Vagina (tissue), 2 donors: ENCODE data around the gene MSL1. TPM values are rescaled to one million over a fixed set of nuclear protein-coding genes. Genes with fewer than 3 reads are reported as not detected.

ENCODE experiments used
- DNase-seq, 2 donors: peaks; one replicate each; pipeline ENCODE4 v3.0.0-alpha.2; 2017; ENCODE audit errors: extremely low spot score in 2 of 2
- H3K27ac ChIP-seq: fragments of 200-600 bp; sonication (generic); one replicate; pipeline ENCODE4 v1.5.1; 2019
- H3K27me3 ChIP-seq: fragments of 200-600 bp; sonication (generic); one replicate; pipeline ENCODE4 v1.5.1; 2019
- H3K36me3 ChIP-seq, 2 donors: fragments of 200-600 bp; sonication (generic); one replicate each; pipeline ENCODE4 v1.5.1; 2017 to 2019
- H3K4me1 ChIP-seq: fragments of 200-600 bp; sonication (generic); one replicate; pipeline ENCODE4 v1.5.1; 2019
- H3K4me3 ChIP-seq, 2 donors: fragments of 200-600 bp; sonication (generic); 1 replicate in 1 of 2; 2 replicates in 1 of 2; pipeline ENCODE4 v1.5.1; 2016 to 2019
- H3K9me3 ChIP-seq: fragments of 200-600 bp; sonication (generic); one replicate; pipeline ENCODE4 v1.5.1; 2019
- CTCF ChIP-seq, 3 experiments: fragments of 450-650 bp in 2 of 3; fragments of 200-600 bp in 1 of 3; sonication (generic) in 1 of 3; IDR thresholded peaks; one replicate each; pipeline ENCODE4 v1.5.1; 2017 to 2019; ENCODE audit warnings: antibody characterized with exemption in 3 of 3, mild to moderate bottlenecking in 2 of 3, moderate library complexity in 2 of 3
- POLR2A ChIP-seq, 2 donors: fragments of 450-650 bp; IDR thresholded peaks; one replicate each; pipeline ENCODE4 v1.6.1; 2017; ENCODE audit warnings: antibody characterized with exemption in 2 of 2, mild to moderate bottlenecking in 2 of 2, moderate library complexity in 2 of 2
- POLR2AphosphoS5 ChIP-seq, 2 donors: sonication (generic); formaldehyde crosslinking; IDR thresholded peaks; one replicate each; pipeline ENCODE4 v1.9.0; 2017; ENCODE audit warnings: antibody characterized with exemption in 2 of 2, mild to moderate bottlenecking in 2 of 2, low read depth in 1 of 2; ENCODE audit not compliant: insufficient read depth in 1 of 2
- intact Hi-C: fragments of 100-400 bp; cut with DNase I; formaldehyde crosslinking; loops from one replicate; pipeline ENCODE4 v1.15.1; 2023
- total RNA-seq: library from RNA; depleted of rRNA; stranded (reverse); fragments of >200 nt; gene quantifications from one replicate; pipeline ENCODE4 v1.2.3, GENCODE V29; 2016

Gene MSL1
- total RNA-seq, 1 donor from 2014 or later, result 62.4 TPM

GRCh38 chr17:40103071-40103661, 18.6 kb upstream of the MSL1 start:
- H3K27me3 ChIP-seq, result no peaks in the 10 kb centered on the region
- DNase-seq, result no peak
- H3K9me3 ChIP-seq, result no peaks in the 10 kb centered on the region
- H3K4me1 ChIP-seq, result peaks cover 79% of the 10 kb centered on the region
- intact Hi-C loops, result no loop called here
- peak overlapping the region; percentile 98 for H3K27ac ChIP-seq
- H3K36me3 ChIP-seq, result no peaks in the 10 kb centered on the region
- no peak overlapping the region for H3K4me3 ChIP-seq
- no peak for TF ChIP-seq CTCF (IDR thresholded peaks at IDR 0.05)
- no peak for TF ChIP-seq POLR2AphosphoS5 (IDR thresholded peaks at IDR 0.05; ENCODE audit: insufficient read depth in 1 of 2, low read depth in 1 of 2)
- TF ChIP-seq POLR2A (IDR thresholded peaks at IDR 0.05), result no peak

GRCh38 chr17:40103688-40104087, 18.1 kb upstream of the MSL1 start:
- H3K4me3 ChIP-seq, result no peak overlapping the region

GRCh38 chr17:40104594-40105486, 16.9 kb upstream of the MSL1 start:
- Histone ChIP-seq H3K4me1 (peaks cover 88% of the 10 kb centered on the region), H3K27ac (peak overlapping the region; percentile 98), H3K9me3 (no peaks in the 10 kb centered on the region), H3K27me3 (no peaks in the 10 kb centered on the region), H3K4me3 (no peak overlapping the region), H3K36me3 (no peaks in the 10 kb centered on the region)
- TF ChIP-seq POLR2AphosphoS5 (IDR thresholded peaks at IDR 0.05; ENCODE audit: insufficient read depth in 1 of 2, low read depth in 1 of 2) (no peak), CTCF (IDR thresholded peaks at IDR 0.05) (no peak), POLR2A (IDR thresholded peaks at IDR 0.05) (no peak)
- DNase-seq, result no peak
- intact Hi-C loops, result no loop called here

More at GRCh38 chr17:40103688-40104087, 18.1 kb upstream of the MSL1 start:
- Histone ChIP-seq H3K9me3 (no peaks in the 10 kb centered on the region), H3K27ac (peak overlapping the region; percentile 98), H3K27me3 (no peaks in the 10 kb centered on the region), H3K36me3 (no peaks in the 10 kb centered on the region), H3K4me1 (peaks cover 77% of the 10 kb centered on the region)
- intact Hi-C loops, result no loop called here
- TF ChIP-seq POLR2AphosphoS5 (IDR thresholded peaks at IDR 0.05; ENCODE audit: insufficient read depth in 1 of 2, low read depth in 1 of 2) (no peak), POLR2A (IDR thresholded peaks at IDR 0.05) (no peak), CTCF (IDR thresholded peaks at IDR 0.05) (no peak)
- DNase-seq, result no peak

- no peak for TF ChIP-seq POLR2AphosphoS5 (IDR thresholded peaks at IDR 0.05; ENCODE audit: insufficient read depth in 1 of 2, low read depth in 1 of 2)
- TF ChIP-seq POLR2A (IDR thresholded peaks at IDR 0.05), result no peak
- TF ChIP-seq CTCF (IDR thresholded peaks at IDR 0.05), result no peak
- peak overlapping the region in 1 of 2 donors; percentile 5 for H3K4me3 ChIP-seq
Measured at GRCh38 chr17:40105861-40106759, 15.7 kb upstream of the MSL1 start.

More at GRCh38 chr17:40105861-40106759, 15.7 kb upstream of the MSL1 start:
- H3K4me1 ChIP-seq, result peaks cover 97% of the 10 kb centered on the region
- peak overlapping the region; percentile 98 for H3K27ac ChIP-seq
- no peak for DNase-seq
- no peaks in the 10 kb centered on the region for H3K9me3 ChIP-seq
- no peaks in the 10 kb centered on the region for H3K36me3 ChIP-seq
- intact Hi-C loops, result no loop called here
- H3K27me3 ChIP-seq, result no peaks in the 10 kb centered on the region
